ENCODE measurements around the gene USP5. TPM values are rescaled to one million over a fixed set of nuclear protein-coding genes. Genes with fewer than 3 reads are reported as not detected.

Gene USP5
- polyA plus RNA-seq, 1 donor (not counting 4 experiments of a cell fraction or from before 2014, with no cell fraction given) = 58.3 TPM

GRCh38 chr12:6909421-6910145, 57.6 kb downstream of the USP5 start:
- FAIRE-seq (no peak), DNase-seq (ENCODE audit: low read depth, low spot score) (no peak)
- no peaks in the 10 kb centered on the region for H4K20me1 ChIP-seq (ENCODE audit: control insufficient read depth, extremely low read depth, insufficient read depth, low read length)
- peaks cover 5% of the 10 kb centered on the region for H3K4me1 ChIP-seq (ENCODE audit: control insufficient read depth, extremely low read depth, insufficient read depth, low read length)
- H2AFZ ChIP-seq (ENCODE audit: control insufficient read depth, low read length) = no peak overlapping the region
- H3K4me2 ChIP-seq (ENCODE audit: control insufficient read depth, extremely low read depth, insufficient read depth, low read depth, low read length) = no peak overlapping the region
- H3K9ac ChIP-seq (ENCODE audit: control insufficient read depth, extremely low read depth, insufficient read depth, low read length) = no peak overlapping the region
- dilution Hi-C loops (cut with MboI; ENCODE audit: extremely low pct_ligation_motif_present, low sequenced_read_pairs) = no loop called here
- H3K4me3 ChIP-seq (ENCODE audit: control insufficient read depth in 2 of 3, extremely low read depth in 1 of 3, insufficient read depth in 2 of 3, low read depth in 1 of 3, low read length in 3 of 3) = no peak overlapping the region
- no peaks in the 10 kb centered on the region for H3K9me1 ChIP-seq (ENCODE audit: control insufficient read depth, extremely low read depth, insufficient read depth, low read length)
- H3K27me3 ChIP-seq (ENCODE audit: control insufficient read depth, extremely low read depth, insufficient read depth, low read length) = peaks cover 5% of the 10 kb centered on the region
- no peaks in the 10 kb centered on the region for H3K79me2 ChIP-seq (ENCODE audit: control insufficient read depth, insufficient read depth, low read length)
- no peaks in the 10 kb centered on the region for H3K9me3 ChIP-seq (ENCODE audit: control insufficient read depth, low read depth, low read length)
- H3K27ac ChIP-seq (ENCODE audit: control insufficient read depth, insufficient read depth, low read length) = no peak overlapping the region
- no peaks in the 10 kb centered on the region for H3K36me3 ChIP-seq (ENCODE audit: control insufficient read depth in 2 of 2, extremely low read depth in 1 of 2, insufficient read depth in 2 of 2, low read length in 2 of 2)
- TF ChIP-seq EZH2 (IDR thresholded peaks at IDR 0.05; ENCODE audit: low read length) = no peak
- TF ChIP-seq, protein P1, sequence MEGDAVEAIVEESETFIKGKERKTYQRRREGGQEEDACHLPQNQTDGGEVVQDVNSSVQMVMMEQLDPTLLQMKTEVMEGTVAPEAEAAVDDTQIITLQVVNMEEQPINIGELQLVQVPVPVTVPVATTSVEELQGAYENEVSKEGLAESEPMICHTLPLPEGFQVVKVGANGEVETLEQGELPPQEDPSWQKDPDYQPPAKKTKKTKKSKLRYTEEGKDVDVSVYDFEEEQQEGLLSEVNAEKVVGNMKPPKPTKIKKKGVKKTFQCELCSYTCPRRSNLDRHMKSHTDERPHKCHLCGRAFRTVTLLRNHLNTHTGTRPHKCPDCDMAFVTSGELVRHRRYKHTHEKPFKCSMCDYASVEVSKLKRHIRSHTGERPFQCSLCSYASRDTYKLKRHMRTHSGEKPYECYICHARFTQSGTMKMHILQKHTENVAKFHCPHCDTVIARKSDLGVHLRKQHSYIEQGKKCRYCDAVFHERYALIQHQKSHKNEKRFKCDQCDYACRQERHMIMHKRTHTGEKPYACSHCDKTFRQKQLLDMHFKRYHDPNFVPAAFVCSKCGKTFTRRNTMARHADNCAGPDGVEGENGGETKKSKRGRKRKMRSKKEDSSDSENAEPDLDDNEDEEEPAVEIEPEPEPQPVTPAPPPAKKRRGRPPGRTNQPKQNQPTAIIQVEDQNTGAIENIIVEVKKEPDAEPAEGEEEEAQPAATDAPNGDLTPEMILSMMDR (optimal IDR thresholded peaks at IDR 0.05 in 1 of 3, IDR thresholded peaks at IDR 0.05 in 1 of 3, conservative IDR thresholded peaks at IDR 0.05 in 1 of 3; ENCODE audit: extremely low read depth in 1 of 3, insufficient read depth in 2 of 3, low read length in 3 of 3) = no peak

- dilution Hi-C loops (cut with MboI; ENCODE audit: extremely low pct_ligation_motif_present, low sequenced_read_pairs) = no loop called here
- Histone ChIP-seq H3K9me1 (ENCODE audit: control insufficient read depth, extremely low read depth, insufficient read depth, low read length) (no peaks in the 10 kb centered on the region), H3K9ac (ENCODE audit: control insufficient read depth, extremely low read depth, insufficient read depth, low read length) (no peak overlapping the region), H3K9me3 (ENCODE audit: control insufficient read depth, low read depth, low read length) (no peaks in the 10 kb centered on the region), H4K20me1 (ENCODE audit: control insufficient read depth, extremely low read depth, insufficient read depth, low read length) (no peaks in the 10 kb centered on the region), H3K27me3 (ENCODE audit: control insufficient read depth, extremely low read depth, insufficient read depth, low read length) (peaks cover 16% of the 10 kb centered on the region), H2AFZ (ENCODE audit: control insufficient read depth, low read length) (no peak overlapping the region), H3K27ac (ENCODE audit: control insufficient read depth, insufficient read depth, low read length) (no peak overlapping the region), H3K4me2 (ENCODE audit: control insufficient read depth, extremely low read depth, insufficient read depth, low read depth, low read length) (no peak overlapping the region), H3K4me3 (ENCODE audit: control insufficient read depth in 2 of 3, extremely low read depth in 1 of 3, insufficient read depth in 2 of 3, low read depth in 1 of 3, low read length in 3 of 3) (no peak overlapping the region), H3K4me1 (ENCODE audit: control insufficient read depth, extremely low read depth, insufficient read depth, low read length) (no peaks in the 10 kb centered on the region), H3K79me2 (ENCODE audit: control insufficient read depth, insufficient read depth, low read length) (no peaks in the 10 kb centered on the region), H3K36me3 (ENCODE audit: control insufficient read depth in 2 of 2, extremely low read depth in 1 of 2, insufficient read depth in 2 of 2, low read length in 2 of 2) (no peaks in the 10 kb centered on the region)
- no peak for FAIRE-seq
- no peak for DNase-seq (ENCODE audit: low read depth, low spot score)
- TF ChIP-seq, protein P1 (optimal IDR thresholded peaks at IDR 0.05 in 1 of 3, IDR thresholded peaks at IDR 0.05 in 1 of 3, conservative IDR thresholded peaks at IDR 0.05 in 1 of 3; ENCODE audit: extremely low read depth in 1 of 3, insufficient read depth in 2 of 3, low read length in 3 of 3) = no peak
- TF ChIP-seq EZH2 (IDR thresholded peaks at IDR 0.05; ENCODE audit: low read length) = no peak
These were observed 60.4 kb downstream of the USP5 start for GRCh38 chr12:6912164-6912935.
